ENCODE data around the gene TUT4.

GRCh38 chr1:52420713-52421112, 132.2 kb downstream of the TUT4 start:
- TF ChIP-seq CTCF (IDR thresholded peaks at IDR 0.05) (no peak), POLR2A (IDR thresholded peaks at IDR 0.05) (no peak)

Measured in breast epithelium (tissue), 3 donors.